GM21529 (cell line): ENCODE results near the gene CASP10.
A peak's percentile ranks its signal among the peaks of the same experiment; 100 is the strongest.

Source experiments
- ATAC-seq: cut with Tn5 transposase; IDR thresholded peaks from one replicate; pipeline ENCODE4 v1.9.1; 2021; ENCODE audit not compliant: unreplicated experiment

CASP10 gene

GRCh38 chr2:201196003-201196402 lies 13.1 kb downstream of the CASP10 start:
- no peak for ATAC-seq

DNA sequence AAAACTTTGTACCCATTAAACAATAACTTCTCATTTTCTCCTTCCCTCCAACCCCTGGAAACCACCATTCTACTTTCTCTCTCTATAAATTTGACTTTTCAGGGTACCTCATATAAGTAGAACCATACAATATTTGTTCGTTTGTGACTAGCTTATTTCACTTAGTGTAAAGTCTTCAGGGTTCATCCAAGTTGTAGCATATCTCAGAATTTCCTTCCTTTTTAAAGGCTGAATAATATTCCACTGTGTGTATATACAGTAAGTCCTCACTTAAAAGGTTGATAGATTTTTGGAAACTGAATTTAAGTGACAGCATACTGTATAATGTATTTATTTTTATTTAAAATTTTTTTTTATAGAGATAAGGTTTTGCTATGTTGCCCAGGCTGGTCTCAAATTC lies 13.9 kb downstream of the CASP10 start:
- ATAC-seq, result no peak

- ATAC-seq, result no peak
Observed at GRCh38 chr2:201197781-201198180, 14.8 kb downstream of the CASP10 start.

- no peak for ATAC-seq
Observed at GRCh38 chr2:201199847-201200246, 16.9 kb downstream of the CASP10 start.

- ATAC-seq, result no peak
Observed at GRCh38 chr2:201200345-201200744, 17.4 kb downstream of the CASP10 start.

DNA sequence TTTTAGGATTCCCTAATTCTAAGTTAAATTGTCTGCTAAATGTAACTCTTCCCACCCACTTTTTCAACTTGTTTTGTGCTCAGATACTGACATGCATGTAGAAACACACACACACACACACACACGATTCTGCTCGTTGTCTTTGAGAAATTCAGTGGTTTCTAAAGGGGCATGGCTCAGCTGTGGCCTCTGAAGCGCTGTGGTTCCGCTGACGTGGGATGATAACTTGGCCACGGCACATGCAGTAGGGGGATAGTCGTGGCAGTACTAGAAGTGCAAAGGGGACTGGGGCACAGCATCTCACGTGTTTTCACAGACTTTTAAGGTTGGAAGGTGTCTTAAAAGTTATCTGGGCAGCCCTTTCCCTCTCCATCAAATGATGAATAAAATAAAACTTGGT lies 18.4 kb downstream of the CASP10 start:
- no peak for ATAC-seq

DNA sequence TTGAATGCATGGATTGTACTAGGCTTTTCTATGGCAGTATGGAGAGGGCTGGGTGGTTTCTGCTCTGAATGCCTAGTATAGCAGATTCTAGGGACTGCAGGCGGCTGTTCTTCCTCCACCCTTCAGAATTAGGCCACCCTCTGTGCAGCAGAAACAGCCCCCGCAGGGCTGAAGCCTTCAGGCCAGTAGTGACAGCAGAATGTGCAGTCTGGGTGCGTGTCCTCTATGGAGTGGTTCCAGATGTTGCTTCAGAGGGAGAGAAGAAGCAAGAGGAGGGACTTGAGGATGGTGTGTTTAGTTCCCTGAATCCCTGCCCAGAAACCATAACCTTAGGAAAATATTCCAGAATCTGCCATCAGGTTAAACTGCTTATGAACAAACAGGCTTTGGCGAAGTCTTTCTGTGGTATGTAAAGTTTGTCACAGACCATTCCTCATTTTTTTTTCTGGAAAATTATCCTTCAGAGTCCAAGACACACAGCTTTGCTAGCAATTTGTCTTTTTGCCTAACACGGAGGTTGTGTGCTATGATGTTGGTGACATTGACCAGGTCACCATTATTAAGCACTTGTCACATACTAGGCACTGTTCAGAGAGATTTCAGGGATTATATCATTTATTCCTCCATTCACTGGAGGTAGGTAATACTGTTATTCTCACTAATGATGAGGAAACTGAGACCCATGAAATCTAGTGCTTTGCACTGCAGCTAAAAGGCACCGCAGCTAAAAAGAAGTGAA lies 21.1 kb downstream of the CASP10 start:
- no peak for ATAC-seq

- ATAC-seq, result no peak
Observed at GRCh38 chr2:201204655-201205514, 21.9 kb downstream of the CASP10 start.

DNA sequence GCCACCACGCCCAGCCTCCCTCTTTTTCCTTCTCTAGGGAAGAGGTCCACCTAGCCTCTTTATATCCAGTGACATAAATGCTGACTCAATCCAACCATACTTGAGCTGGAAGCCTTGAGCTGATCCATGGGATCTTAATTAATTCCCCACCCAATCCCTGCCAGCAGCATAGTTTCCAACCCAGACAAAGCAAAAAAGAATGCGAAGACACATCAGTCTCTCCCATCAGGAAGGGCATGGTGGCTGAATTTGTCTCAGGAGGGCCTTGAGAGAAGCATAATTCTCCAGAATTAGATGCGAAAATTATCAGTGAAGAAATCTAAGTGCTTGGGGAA lies 22.5 kb downstream of the CASP10 start:
- no peak for ATAC-seq

DNA sequence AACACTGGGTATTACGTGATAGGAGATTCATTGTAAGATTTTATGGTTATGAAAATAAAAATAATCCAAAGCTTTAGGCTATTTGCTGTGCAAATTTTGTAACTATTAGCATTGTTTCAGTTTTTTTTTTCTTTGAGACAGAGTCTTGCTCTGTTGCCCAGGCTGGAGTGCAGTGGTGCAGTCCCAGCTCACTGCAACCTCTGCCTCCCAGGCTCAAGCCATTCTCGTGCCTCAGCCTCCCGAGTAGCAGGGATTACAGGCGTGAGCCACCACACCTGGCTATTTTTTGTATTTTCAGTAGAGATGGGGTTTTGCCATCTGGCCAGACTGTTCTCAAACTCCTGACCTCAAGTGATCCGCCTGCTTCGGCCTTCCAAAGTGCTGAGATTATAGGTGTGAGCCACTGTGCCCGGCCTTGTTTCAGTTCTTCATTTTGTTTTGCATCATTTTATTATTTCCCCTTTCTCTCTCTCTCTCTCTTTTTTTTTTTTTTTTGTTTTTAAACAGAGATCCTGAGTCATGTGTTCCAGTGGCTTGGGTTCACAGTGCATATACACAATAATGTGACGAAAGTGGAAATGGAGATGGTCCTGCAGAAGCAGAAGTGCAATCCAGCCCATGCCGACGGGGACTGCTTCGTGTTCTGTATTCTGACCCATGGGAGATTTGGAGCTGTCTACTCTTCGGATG lies 25.8 kb downstream of the CASP10 start:
- ATAC-seq, result peak; percentile 79

GRCh38 chr2:201215963-201216362 lies 33.0 kb downstream of the CASP10 start:
- no peak for ATAC-seq

GRCh38 chr2:201216918-201217317 lies 34.0 kb downstream of the CASP10 start:
- ATAC-seq, result no peak

DNA sequence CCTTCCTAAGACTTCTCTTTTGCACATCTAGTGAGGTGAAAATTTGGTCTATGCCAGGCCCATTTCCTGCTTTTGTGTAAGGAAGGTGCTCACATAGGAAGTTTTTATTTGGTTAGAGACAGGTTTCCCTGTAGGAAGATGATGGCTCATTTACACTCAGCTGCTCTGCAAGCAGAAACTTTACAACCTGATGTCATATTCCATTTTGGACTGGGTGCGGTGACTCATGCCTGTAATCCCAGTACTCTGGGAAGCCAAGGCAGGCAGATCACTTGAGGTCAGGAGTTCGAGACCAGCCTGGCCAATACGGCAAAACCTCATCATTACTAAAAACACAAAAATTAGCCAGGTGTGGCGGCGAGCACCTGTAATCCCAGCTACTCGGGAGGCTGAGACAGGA lies 35.8 kb downstream of the CASP10 start:
- ATAC-seq, result no peak

GRCh38 chr2:201219328-201220096 lies 36.6 kb downstream of the CASP10 start:
- ATAC-seq, result no peak

DNA sequence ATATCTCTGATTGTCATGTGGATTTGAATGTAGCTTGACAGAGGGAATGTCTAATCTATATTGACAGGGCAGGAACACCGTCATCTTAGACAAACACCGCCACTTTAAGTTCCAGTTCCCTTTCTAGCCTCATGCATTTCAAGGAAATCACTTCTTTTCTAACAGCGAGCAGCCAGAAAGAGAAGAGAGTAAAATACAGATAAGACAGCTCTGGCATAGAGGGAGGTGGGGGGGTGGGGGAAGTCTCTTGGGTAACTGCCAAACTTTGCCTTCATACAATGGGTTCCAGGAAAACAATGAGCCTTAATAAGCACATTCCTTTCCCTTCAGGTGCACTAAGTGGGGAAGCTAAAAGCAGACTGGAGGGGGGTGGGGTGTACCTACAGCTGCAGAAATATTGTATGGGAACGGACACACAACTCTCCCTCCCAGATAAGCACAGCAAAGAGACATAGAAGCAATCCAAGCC lies 37.2 kb downstream of the CASP10 start:
- ATAC-seq, result no peak

GRCh38 chr2:201223089-201224073 lies 40.4 kb downstream of the CASP10 start:
- ATAC-seq, result peak; percentile 96

DNA sequence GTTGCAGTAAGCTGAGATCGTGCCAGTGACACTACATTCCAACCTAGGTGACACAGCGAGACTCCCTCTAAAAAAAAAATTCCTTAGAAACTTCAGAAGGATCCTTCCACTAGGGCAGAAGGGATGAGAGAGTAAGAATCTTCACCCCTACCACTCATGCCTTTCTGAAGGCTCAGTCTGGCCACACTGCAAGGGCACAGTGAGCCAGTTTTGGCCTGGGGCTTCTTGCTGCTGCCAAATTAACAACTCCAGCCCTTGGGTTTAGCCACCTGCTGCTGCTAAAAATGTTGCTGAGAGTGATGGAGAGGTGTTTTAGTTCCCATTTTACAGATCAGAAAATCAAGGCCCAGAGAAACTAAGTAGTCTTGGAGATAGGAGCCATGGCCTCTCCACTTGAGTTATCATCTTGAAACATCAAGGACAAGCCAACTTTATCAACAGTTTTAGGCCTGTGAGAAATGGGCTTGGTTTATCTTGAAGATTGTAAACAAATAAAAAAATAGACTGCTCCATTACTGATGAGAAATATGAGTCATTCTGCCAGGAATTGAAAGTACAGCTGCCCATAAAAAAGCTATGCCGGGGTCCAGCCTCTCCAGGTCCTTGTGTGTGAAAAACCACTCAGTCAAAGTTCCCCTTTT lies 45.5 kb downstream of the CASP10 start:
- ATAC-seq, result no peak

- ATAC-seq, result no peak
Observed at GRCh38 chr2:201228912-201229290, 46.0 kb downstream of the CASP10 start.

GRCh38 chr2:201231781-201232466 lies 49.0 kb downstream of the CASP10 start:
- peak; percentile 47 for ATAC-seq
